Measurements from ENCODE around the gene PGM2.

- no peak; the same call in 1 of the 2 replicates for TF ChIP-seq CTCF (IDR thresholded peaks at IDR 0.05; ENCODE audit: low read length)
- TF ChIP-seq EZH2 (optimal IDR thresholded peaks at IDR 0.05; ENCODE audit: low read depth, low read length), result no peak
Observed at GRCh38 chr4:37891260-37892159, 65.0 kb downstream of the PGM2 start.

All from MM.1S (cell line).